ENCODE results near the gene CTDSP1.

CTDSP1 gene

GRCh38 chr2:218400167-218400929 lies 680 bp downstream of the CTDSP1 start:
- peak in 2 of 5 donors; percentile 37 to 42 for DNase-seq

- DNase-seq = no peak
Observed at GRCh38 chr2:218400930-218401881, 1.5 kb downstream of the CTDSP1 start.

DNA sequence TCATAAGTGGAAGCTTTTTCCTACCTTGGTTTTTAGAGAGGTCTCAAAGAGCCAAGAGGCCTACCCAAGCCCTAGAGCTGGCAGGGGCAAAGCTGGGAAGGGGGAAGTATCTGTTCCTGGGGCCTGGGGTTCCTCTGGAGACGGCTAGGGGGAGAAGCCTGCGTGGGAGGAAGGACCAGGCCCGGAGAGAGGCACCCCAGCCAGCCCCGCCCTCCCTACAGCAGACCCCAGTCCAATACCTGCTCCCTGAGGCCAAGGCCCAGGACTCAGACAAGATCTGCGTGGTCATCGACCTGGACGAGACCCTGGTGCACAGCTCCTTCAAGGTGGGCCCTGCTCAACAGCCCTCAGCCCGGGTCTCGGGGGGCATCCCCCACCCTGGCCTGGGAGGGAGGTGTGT lies 2.2 kb downstream of the CTDSP1 start:
- no peak for DNase-seq

DNA sequence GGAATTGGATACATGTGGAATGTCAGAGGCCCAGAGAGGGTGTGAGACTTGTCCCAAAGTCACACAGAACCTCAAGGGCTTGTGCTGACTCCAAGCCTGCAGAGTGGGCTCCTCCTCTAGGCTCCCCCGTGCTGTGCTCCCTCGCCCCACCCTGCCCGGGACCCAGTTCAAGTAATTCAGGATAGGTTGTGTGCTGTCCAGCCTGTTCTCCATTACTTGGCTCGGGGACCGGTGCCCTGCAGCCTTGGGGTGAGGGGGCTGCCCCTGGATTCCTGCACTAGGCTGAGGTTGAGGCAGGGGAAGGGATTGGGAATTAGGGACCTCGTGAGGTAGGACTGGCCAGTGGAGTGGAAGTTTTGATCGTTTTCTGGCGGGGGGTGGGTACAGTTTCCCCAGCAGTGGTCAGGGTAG lies 2.8 kb downstream of the CTDSP1 start:
- DNase-seq = no peak

GRCh38 chr2:218402911-218403411 lies 3.3 kb downstream of the CTDSP1 start:
- no peak for DNase-seq

GRCh38 chr2:218403810-218404209 lies 4.1 kb downstream of the CTDSP1 start:
- DNase-seq = no peak

- DNase-seq = no peak
Observed at GRCh38 chr2:218404351-218405085, 4.8 kb downstream of the CTDSP1 start.

DNA sequence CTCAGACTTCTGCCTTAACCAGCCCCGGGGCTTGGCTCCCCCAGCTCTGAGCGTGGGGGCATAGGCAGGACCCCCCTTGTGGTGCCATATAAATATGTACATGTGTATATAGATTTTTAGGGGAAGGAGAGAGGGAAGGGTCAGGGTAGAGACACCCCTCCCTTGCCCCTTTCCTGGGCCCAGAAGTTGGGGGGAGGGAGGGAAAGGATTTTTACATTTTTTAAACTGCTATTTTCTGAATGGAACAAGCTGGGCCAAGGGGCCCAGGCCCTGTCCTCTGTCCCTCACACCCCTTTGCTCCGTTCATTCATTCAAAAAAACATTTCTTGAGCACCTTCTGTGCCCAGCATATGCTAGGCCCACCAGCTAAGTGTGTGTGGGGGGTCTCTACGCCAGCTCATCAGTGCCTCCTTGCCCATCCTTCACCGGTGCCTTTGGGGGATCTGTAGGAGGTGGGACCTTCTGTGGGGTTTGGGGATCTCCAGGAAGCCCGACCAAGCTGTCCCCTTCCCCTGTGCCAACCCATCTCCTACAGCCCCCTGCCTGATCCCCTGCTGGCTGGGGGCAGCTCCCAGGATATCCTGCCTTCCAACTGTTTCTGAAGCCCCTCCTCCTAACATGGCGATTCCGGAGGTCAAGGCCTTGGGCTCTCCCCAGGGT lies 5.5 kb downstream of the CTDSP1 start:
- no peak for DNase-seq

DNA sequence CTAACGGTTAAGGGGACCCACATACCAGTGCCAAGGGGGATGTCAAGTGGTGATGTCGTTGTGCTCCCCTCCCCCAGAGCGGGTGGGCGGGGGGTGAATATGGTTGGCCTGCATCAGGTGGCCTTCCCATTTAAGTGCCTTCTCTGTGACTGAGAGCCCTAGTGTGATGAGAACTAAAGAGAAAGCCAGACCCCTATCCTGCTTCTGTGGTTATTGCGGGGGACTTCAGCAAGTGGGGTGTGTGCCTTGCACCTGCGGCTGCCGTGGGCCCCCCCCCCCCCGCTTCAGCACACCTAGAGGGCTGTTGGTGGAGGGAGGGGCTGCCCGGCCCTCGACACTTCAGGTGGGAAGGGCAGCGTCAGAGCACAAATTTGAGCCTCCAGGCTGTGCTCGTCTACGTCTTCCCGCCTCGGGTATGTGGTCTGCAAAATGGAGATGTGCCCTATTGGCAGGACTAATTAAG lies 6.1 kb downstream of the CTDSP1 start:
- no peak for DNase-seq

- DNase-seq = peak; percentile 83 to 95 (median 90)
Observed at GRCh38 chr2:218406209-218406948, 6.7 kb downstream of the CTDSP1 start.

- DNase-seq = peak in 4 of 5 donors; percentile 53 to 73 (median 56)
Observed at GRCh38 chr2:218406949-218407618, 7.4 kb downstream of the CTDSP1 start.

DNA sequence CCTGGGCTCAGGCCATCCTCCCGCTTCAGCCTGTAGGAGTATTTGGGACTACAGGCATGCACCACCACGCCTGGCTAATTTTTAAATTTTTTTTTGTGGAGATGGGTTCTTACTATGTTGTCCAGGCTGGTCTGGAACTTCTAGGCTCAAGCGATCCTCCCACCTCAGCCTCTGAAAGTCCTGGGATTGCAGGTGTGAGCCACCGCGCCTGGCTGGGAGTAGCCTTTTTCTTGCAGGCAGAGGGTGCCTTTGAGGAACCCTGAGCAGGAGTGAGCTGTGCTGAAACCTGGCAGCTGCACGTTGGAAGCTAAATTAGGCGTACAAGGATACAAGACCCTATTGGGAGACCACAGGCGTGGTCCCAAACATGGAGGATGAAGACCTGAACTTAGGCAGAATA lies 8.0 kb downstream of the CTDSP1 start:
- DNase-seq = no peak

DNA sequence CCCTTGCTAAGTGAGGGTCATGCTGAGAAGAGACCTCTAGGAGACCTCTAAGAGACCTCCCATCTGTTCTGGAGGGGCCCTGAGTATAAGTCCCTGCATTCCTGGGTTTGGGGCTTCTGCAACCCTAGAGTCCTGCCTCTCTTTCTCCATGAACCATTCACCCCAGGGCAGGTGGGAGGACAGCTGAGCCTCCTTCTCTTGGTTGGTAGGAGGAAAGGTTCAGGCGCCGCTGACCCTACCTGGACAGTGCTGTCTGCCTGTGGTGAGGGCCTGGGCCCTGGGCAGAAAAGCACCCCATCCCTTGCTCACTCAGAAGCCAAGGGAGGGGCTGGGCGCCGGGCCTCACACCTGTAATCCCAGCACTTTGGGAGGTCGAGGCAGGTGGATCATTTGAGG lies 18.7 kb downstream of the CTDSP1 start:
- no peak for DNase-seq

DNA sequence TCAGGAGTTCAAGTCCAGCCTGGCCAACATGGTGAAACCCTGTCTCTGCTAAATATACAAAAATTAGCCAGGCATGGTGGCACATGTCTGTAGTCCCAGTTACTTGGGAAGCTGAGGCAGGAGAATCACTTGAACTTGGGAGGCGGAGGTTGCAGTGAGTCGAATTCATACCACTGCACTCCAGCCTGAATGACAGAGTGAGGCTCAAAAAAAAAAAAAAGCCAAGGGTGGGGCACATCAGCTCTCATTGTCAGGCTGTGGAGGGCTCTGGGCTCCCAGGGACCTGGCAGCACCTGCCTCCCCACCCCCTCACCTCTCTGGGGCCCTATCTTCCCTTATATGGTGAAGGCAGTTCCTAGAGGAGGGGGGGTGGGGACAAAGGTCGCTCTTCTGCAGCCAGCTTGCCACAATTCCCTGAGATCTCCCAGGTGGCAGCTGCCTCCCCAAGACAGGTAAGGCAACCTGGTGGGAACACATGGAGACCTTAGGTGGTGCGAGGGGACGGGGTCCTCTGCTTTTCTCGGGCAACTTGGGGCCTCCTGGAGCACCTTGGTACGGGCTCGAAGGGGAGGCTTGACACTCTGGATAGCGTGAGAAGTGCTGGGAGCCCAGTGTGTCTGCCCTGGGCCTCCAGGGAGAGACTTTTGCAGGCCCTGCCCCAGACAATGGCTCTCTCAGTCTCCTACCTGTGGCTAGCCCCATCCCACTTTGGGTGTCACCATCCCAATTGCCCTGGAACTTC lies 19.2 kb downstream of the CTDSP1 start, which contains the start of gene VIL1:
Gene VIL1, plus strand, starts transcription at position 407 of the 742 bp plus-strand sequence. CDS start 4,656 bp downstream, outside the sequence.
- DNase-seq = no peak

DNA sequence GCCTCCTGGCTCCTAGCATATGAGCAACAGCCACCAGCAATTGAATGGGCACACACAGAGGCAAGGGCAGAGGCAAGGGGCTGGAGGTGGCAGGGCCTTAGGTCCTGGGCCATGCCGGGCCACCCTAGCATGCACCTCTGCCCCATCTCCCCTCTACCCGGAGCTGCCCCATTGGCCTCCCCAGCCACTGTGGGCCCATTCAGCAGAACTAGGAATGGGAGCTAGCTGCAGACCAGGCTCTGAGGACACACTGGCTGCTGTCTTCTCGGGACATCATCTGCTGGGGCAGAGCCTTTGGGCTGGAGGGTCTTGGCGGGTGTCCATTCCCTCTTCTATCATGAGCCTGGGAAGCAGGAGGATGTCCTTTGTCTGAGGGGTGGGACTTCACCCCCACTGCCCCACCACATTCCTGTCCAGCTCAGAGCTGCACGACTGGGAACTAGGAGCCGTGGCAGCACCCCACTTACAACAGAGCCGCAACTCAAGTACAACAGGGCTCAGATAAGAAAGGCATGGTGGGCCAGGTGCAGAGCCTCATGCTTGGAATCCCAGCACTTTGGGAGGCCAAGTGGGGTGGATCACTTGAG lies 20.1 kb downstream of the CTDSP1 start:
- no peak for DNase-seq

DNA sequence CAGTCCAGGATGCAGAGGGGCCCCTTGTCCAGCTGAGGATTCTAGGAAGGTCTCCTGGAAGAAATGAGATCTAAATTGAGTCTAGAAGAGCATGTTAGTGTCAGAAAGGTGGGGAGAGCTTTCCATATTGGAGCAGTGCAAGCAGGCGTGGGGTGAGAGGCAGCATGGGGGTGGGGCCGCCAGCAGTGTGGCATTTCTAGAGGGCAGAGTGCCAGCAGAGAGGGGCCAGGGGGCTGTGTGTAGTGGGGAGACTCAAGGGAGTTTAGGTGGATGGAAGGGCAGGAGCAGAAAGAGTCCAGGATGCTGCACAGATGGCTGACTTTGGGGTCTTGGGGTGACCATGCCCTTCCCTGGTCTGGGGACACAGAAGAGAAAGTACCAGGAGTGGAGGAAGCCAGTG lies 21.4 kb downstream of the CTDSP1 start:
- DNase-seq = no peak

DNA sequence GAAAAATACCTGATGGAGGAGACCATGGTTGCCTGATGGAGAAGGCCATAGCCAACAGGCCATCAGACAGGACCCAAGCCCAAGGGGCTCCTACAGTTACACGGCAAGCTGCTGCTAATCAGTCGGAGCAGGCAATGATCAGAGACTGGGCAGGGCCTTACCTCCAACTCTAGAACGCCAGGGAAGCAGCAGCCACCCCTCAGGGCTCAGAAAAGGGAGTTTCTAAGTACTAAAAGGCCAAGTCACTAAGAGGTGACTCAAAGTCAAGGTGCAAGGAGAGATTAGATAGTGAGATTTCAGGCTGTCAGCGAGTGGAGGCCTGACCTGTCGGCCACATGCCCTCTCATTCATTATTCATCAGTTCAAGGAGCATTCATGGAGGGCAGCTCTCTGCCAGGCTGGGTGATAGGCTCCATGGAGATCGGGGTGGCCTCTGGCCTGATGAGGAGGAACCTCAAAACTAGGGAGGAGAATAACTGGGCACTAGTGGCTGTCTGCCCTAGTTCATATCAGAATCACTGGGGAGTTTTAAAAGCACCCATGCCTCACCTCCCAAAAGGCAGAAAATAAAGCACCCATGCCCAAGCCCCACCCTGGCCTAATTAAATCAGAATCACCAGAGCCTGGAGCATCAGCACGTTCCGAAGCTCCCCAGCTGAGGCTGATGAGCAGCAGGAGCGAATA lies 22.9 kb downstream of the CTDSP1 start:
- no peak for DNase-seq

- no peak for DNase-seq
Observed at GRCh38 chr2:218423584-218423983, 23.9 kb downstream of the CTDSP1 start.

GRCh38 chr2:218425531-218425930 lies 25.9 kb downstream of the CTDSP1 start:
- no peak for DNase-seq

All from T-helper 1 cell (primary cell).